GM12801 (cell line): ENCODE measurements around the gene STPG1.

Source experiments
- TF ChIP-seq, protein P1 (sequence below): IDR thresholded peaks from one replicate; pipeline ENCODE4 v1.5.1; 2011; ENCODE audit warnings: control low read depth; ENCODE audit not compliant: insufficient read length; ENCODE audit errors: extremely low read depth

STPG1 gene

DNA sequence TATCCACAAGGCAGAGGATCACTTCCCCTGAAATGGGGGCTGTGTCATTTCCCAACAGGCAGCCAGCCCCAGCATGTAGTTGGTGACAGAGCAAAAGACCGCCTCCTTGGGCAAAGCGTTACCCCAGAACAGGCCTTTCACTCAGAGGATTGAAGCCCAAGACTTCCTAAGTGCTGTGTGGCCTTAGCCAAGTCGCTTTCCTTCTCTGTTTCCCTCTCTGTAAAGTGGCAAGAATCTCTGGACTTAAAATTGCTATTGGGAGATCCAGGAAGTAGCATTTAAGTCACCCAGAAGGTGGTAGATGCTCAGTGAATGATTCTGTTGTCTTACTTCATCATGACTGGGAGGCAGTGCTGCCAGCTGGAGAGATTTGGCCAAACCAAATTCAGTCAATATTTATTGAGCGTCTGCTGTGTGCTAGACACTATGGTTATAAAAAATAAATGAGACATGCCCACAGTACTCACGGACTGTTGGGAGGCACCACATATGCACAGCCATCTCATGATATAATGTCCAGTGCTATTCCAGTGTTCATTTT, 37.3 kb upstream of the STPG1 start:
- TF ChIP-seq, protein P1, sequence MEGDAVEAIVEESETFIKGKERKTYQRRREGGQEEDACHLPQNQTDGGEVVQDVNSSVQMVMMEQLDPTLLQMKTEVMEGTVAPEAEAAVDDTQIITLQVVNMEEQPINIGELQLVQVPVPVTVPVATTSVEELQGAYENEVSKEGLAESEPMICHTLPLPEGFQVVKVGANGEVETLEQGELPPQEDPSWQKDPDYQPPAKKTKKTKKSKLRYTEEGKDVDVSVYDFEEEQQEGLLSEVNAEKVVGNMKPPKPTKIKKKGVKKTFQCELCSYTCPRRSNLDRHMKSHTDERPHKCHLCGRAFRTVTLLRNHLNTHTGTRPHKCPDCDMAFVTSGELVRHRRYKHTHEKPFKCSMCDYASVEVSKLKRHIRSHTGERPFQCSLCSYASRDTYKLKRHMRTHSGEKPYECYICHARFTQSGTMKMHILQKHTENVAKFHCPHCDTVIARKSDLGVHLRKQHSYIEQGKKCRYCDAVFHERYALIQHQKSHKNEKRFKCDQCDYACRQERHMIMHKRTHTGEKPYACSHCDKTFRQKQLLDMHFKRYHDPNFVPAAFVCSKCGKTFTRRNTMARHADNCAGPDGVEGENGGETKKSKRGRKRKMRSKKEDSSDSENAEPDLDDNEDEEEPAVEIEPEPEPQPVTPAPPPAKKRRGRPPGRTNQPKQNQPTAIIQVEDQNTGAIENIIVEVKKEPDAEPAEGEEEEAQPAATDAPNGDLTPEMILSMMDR: no peak

DNA sequence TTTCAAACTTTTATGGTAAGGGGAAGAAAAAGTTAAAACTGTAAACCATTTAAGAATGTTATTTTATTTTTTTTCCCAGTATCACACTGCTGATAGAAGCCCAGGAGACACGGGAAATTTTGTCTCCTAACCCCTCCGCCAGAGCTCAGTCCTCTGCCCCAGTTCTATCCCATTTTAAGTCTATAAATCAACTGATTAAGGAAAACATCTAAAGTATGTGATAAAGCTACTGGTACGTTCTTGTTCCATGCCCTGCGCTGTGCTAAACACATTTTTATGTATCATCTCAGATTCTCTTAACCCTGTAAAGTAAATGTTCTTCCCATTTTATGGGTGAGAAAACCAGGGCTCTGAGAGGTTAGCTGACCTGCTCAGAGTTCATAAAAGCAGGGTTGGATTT, 36.7 kb upstream of the STPG1 start:
- TF ChIP-seq, protein P1: no peak

DNA sequence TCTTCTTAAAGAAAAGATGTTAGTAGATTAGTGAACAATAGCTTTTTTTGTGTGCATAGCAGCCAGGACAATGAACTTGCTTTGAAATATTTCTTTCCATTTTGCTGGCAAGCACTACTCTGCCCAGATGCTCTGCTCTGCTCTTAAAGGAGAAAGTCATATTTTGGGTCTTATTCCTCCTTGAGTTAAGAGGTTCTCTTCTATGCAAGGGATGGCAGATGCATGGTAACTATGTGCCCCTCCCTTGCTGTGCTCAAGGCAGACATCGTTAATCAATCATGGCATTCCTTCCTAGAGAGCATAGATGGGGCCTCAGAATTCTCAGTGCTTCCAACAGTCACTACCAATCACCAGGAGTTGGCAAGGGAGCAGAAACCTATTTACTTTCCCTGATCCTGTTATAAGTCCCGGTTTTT, 29.7 kb upstream of the STPG1 start:
- TF ChIP-seq, protein P1: no peak

DNA sequence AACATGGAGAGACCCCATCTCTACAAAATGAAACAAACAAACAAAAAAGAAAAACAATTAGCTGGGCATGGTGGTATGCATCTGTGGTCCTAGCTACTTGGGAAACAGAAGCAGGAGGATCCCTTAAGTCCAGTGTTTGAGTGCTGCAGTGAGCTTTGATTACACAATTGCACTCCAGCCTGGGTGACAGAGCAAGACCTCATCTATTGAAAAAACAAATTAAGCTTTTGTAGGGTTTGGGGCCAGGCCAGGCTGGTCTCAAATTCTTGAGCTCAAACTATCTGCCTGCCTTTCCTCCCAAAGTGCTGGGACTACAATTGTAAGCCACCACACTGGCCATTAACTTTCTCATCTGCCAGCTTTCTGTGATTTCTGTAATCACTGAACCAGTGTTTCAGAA, 29.2 kb upstream of the STPG1 start:
- TF ChIP-seq, protein P1: no peak

DNA sequence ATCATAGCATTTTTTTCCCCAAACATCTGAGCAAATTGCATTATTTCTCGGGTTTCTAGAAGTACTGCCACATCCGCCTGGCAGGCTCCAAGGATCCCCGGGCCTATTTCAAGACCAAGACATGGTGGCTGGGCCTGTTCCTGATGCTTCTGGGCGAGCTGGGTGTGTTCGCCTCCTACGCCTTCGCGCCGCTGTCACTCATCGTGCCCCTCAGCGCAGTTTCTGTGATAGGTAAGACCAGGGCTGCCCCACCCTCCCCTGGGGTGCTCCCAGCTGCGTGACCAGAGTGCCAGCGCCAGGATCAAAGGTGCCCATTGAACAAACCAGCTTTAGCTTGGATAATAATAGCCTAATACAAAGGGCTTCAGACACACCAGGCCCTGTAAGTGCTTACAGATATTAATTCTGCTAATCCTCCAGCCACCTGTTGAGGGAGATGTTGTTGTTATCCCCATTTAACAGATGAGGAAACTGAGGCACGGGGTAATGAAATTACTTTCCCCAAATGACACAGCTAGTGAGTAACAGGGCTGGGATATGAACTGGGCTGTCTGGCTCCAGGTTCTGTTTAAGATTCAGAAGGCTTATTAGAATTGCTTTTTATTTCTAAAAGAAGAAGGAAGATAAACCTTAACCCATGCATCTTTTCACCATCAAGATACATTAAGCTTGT, 28.6 kb upstream of the STPG1 start:
- TF ChIP-seq, protein P1: no peak

DNA sequence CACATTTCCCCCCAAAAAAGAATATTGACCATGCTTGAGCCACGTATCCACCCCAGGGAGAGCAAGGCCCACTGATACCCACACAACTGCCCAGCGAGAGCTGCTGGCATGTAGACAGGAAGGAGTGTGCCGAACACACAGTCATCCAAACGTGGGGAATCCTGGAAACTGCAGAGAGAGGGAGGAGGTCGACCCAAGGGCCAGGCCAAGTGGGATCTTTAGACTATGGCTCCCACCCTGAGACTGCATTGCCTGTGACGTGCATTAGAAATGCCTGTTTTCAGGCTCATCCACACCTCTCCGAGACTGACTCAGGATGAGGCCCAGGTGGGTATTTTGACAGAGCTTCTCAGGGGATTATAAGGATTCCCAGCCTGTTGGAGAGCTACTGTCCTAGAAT, 27.9 kb upstream of the STPG1 start:
- TF ChIP-seq, protein P1: no peak

DNA sequence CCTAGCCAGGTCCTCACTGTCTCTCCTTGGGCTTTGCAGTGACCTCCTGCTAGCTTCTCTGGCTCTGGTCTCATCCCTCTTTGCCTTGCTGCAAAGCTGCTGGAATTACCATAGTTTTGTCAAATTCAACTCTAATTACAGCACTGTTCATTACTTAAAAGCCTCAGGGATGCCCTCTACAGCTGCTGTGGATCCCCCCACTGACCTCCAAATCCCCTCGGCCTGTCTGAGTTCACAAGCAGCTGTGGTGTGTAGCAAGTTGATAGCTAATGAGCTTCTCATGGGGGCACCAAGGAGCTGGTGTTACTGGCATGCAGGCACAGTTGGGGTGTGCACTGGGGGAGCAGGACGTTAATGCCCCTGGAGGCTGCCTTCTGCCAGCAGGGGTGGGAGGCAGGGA, 26.9 kb upstream of the STPG1 start:
- TF ChIP-seq, protein P1: no peak
